B cell (primary cell): ENCODE measurements around the gene MID1IP1. TPM values are rescaled to one million over a fixed set of nuclear protein-coding genes. Genes with fewer than 3 reads are reported as not detected.

Experiments used
- ATAC-seq: fragments of 200-7000 bp; cut with Tn5 transposase; one replicate; pipeline ENCODE4 v1.10.0; 2021; ENCODE audit warnings: low read depth, mild to moderate bottlenecking, moderate number of reproducible peaks, moderate library complexity
- CTCF ChIA-PET: fragments of 350-600 bp; sonication (Branson Sonifier 250); formaldehyde crosslinking; loops from one replicate; lab custom pipeline; 2021; ENCODE audit warnings: antibody characterized with exemption, inconsistent platforms; lab: Charles Lee
- POLR2A ChIA-PET: fragments of 350-600 bp; sonication (Branson Sonifier 250); formaldehyde crosslinking; loops from one replicate; lab custom pipeline; 2021; ENCODE audit warnings: antibody characterized with exemption; lab: Charles Lee
- DNase-seq: peaks from one replicate; pipeline ENCODE4 v3.0.0; 2013
- H2AFZ ChIP-seq: 2 replicates; pipeline ENCODE4 v1.6.1; 2012; ENCODE audit warnings: mild to moderate bottlenecking, low read depth, low read length; ENCODE audit not compliant: insufficient read depth, poor library complexity, severe bottlenecking
- H3K27ac ChIP-seq, 2 donors: 1 replicate in 1 of 2; 2 replicates in 1 of 2; pipeline ENCODE4 v1.5.1; 2012 to 2013; ENCODE audit warnings: low read length in 2 of 2, mild to moderate bottlenecking in 2 of 2, moderate library complexity in 1 of 2
- H3K27me3 ChIP-seq, 4 experiments: fragments of 200-600 bp in 1 of 4; sonication (generic) in 1 of 4; replicated peaks in 1 of 4; 1 replicate in 2 of 4; 2 replicates in 2 of 4; pipeline versions ENCODE4 v1.6.1 to v1.7.0; 2013 to 2016; ENCODE audit warnings: low read length in 3 of 4, mild to moderate bottlenecking in 2 of 4, mixed read lengths in 1 of 4, moderate library complexity in 1 of 4; ENCODE audit not compliant: insufficient read depth in 4 of 4, control insufficient read depth in 3 of 4; ENCODE audit errors: control extremely low read depth in 1 of 4
- H3K36me3 ChIP-seq, 2 experiments: replicated peaks in 1 of 2; 1 replicate in 1 of 2; 2 replicates in 1 of 2; pipeline versions ENCODE4 v1.6.1 to v1.7.1; 2013; ENCODE audit warnings: low read length in 1 of 2; ENCODE audit not compliant: insufficient read depth in 2 of 2, control insufficient read depth in 1 of 2; ENCODE audit errors: control extremely low read depth in 1 of 2, extremely low read depth in 1 of 2
- H3K4me1 ChIP-seq, 2 donors: fragments of 200-600 bp in 1 of 2; sonication (generic) in 1 of 2; 1 replicate in 1 of 2; 2 replicates in 1 of 2; pipeline versions ENCODE4 v1.5.1 to v1.6.1; 2013 to 2017; ENCODE audit warnings: low read length in 2 of 2; ENCODE audit not compliant: control insufficient read depth in 2 of 2, insufficient read depth in 2 of 2
- H3K4me2 ChIP-seq: replicated peaks from 2 replicates; pipeline ENCODE3; 2012; ENCODE audit warnings: mild to moderate bottlenecking, low read depth, low read length; ENCODE audit not compliant: poor library complexity, severe bottlenecking
- H3K4me3 ChIP-seq, 5 experiments: fragments of 200-600 bp in 1 of 5; sonication (generic) in 1 of 5; 1 replicate in 3 of 5; 2 replicates in 2 of 5; pipeline versions ENCODE4 v1.5.1 to v1.7.0; 2011 to 2016; ENCODE audit warnings: low read length in 4 of 5, mild to moderate bottlenecking in 4 of 5, low read depth in 2 of 5, control low read depth in 1 of 5, moderate library complexity in 1 of 5; ENCODE audit not compliant: insufficient read depth in 1 of 5; ENCODE audit errors: control extremely low read depth in 1 of 5, extremely low read depth in 1 of 5
- H3K79me2 ChIP-seq: fragments of 200-600 bp; sonication (generic); one replicate; pipeline ENCODE4 v1.6.0; 2016; ENCODE audit warnings: low read length; ENCODE audit not compliant: control insufficient read depth, insufficient read depth
- H3K9ac ChIP-seq: fragments of 200-600 bp; sonication (generic); 2 replicates; pipeline ENCODE4 v1.6.1; 2017; ENCODE audit warnings: mild to moderate bottlenecking, low read length, moderate library complexity
- H3K9me3 ChIP-seq, 3 donors: one replicate each; pipeline versions ENCODE4 v1.6.1 to v1.7.1; 2013; ENCODE audit warnings: low read length in 2 of 3; ENCODE audit not compliant: control insufficient read depth in 2 of 3, insufficient read depth in 1 of 3; ENCODE audit errors: control extremely low read depth in 1 of 3
- H4K20me1 ChIP-seq: 2 replicates; pipeline ENCODE4 v1.6.0; 2012; ENCODE audit warnings: mild to moderate bottlenecking, low read length; ENCODE audit not compliant: insufficient read depth, control insufficient read depth, poor library complexity, severe bottlenecking
- H3K27ac Mint-ChIP-seq: one replicate; pipeline ENCODE4 v1.8.0; 2021; ENCODE audit warnings: mixed read lengths
- H3K27me3 Mint-ChIP-seq: one replicate; pipeline ENCODE4 v1.8.0; 2021; ENCODE audit warnings: mixed read lengths
- H3K4me1 Mint-ChIP-seq: one replicate; pipeline ENCODE4 v1.8.0; 2021; ENCODE audit warnings: mixed read lengths
- H3K4me3 Mint-ChIP-seq: one replicate; pipeline ENCODE4 v1.8.0; 2021; ENCODE audit warnings: mixed read lengths
- H3K9me3 Mint-ChIP-seq: one replicate; pipeline ENCODE4 v1.8.0; 2022; ENCODE audit warnings: mixed read lengths; ENCODE audit not compliant: insufficient read depth
- CTCF ChIP-seq: fragments of 200-600 bp; IDR thresholded peaks from one replicate; pipeline ENCODE4 v1.8.0; 2022; ENCODE audit warnings: antibody characterized with exemption, mild to moderate bottlenecking
- EZH2 ChIP-seq: IDR thresholded peaks from 2 replicates; pipeline ENCODE4 v1.6.1; 2012; ENCODE audit warnings: borderline replicate concordance, low read depth, mild to moderate bottlenecking, moderate library complexity, low read length; ENCODE audit not compliant: insufficient read depth, poor library complexity, severe bottlenecking
- WGBS: methylation state at CpG from one replicate; pipeline ENCODE4 v1.1.5; 2013; ENCODE audit warnings: missing lambda C conversion rate; ENCODE audit not compliant: insufficient coverage; 5-methylcytosine and 5-hydroxymethylcytosine counted together
- intact Hi-C: fragments of 100-400 bp; cut with micrococcal nuclease; formaldehyde crosslinking; loops from one replicate; pipeline ENCODE4 v1.10.0; 2022
- polyA plus RNA-seq: library from polyadenylated mRNA; depleted of rRNA; stranded (reverse); fragments of >200 nt; gene quantifications from 2 replicates; pipeline ENCODE4 v1.2.3, GENCODE V29; 2012
- total RNA-seq, 2 donors: library from RNA; stranded (reverse); fragments of 120-200 nt in 1 of 2; gene quantifications; 1 replicate in 1 of 2; 2 replicates in 1 of 2; pipeline versions ENCODE4 v1.2.3 to v1.2.4, GENCODE V29; 2013 to 2022

MID1IP1 gene
- total and polyA plus RNA-seq, 2 donors (not counting 1 experiment from before 2014, with no cell fraction given) = 28.2 to 46.2 TPM

- no peaks in the 10 kb centered on the region for H3K27me3 ChIP-seq
- H3K27ac ChIP-seq = no peak overlapping the region
- no peaks in the 10 kb centered on the region for H3K9me3 ChIP-seq
- H3K4me1 ChIP-seq = no peaks in the 10 kb centered on the region
- H3K9me3 Mint-ChIP-seq = no peaks in the 10 kb centered on the region
- no CpG with 5 or more reads among the region's 1 CpG for WGBS
- H3K36me3 ChIP-seq = no peaks in the 10 kb centered on the region
- H3K4me3 ChIP-seq = no peak overlapping the region
- no peaks in the 10 kb centered on the region for H3K27me3 Mint-ChIP-seq
- no peak overlapping the region for H3K9ac ChIP-seq
- no peaks in the 10 kb centered on the region for H4K20me1 ChIP-seq
- H3K27ac Mint-ChIP-seq = no peak overlapping the region
- POLR2A ChIA-PET = no interaction called here
- H3K79me2 ChIP-seq = no peaks in the 10 kb centered on the region
- H3K4me2 ChIP-seq = no peak overlapping the region
- no peak overlapping the region for H3K4me3 Mint-ChIP-seq
- CTCF ChIA-PET = no interaction called here
- intact Hi-C loops = no loop called here
- TF ChIP-seq CTCF = no peak
- TF ChIP-seq EZH2 = no peak
- ATAC-seq = no peak
- H3K4me1 Mint-ChIP-seq = peaks cover 8% of the 10 kb centered on the region
- H2AFZ ChIP-seq = no peak overlapping the region
- DNase-seq = no peak
Measured at GRCh38 chrX:38847903-38848230, 46.6 kb downstream of the MID1IP1 start.

GRCh38 chrX:38848671-38849455 is 47.6 kb downstream of the MID1IP1 start:
- no peak overlapping the region for H3K4me3 Mint-ChIP-seq
- H3K36me3 ChIP-seq = no peaks in the 10 kb centered on the region
- H3K9ac ChIP-seq = no peak overlapping the region
- H4K20me1 ChIP-seq = no peaks in the 10 kb centered on the region
- H3K9me3 ChIP-seq = no peaks in the 10 kb centered on the region
- no peaks in the 10 kb centered on the region for H3K9me3 Mint-ChIP-seq
- POLR2A ChIA-PET = no interaction called here
- H3K27ac Mint-ChIP-seq = no peak overlapping the region
- no peak overlapping the region for H3K4me3 ChIP-seq
- H3K4me1 ChIP-seq = no peaks in the 10 kb centered on the region
- no peaks in the 10 kb centered on the region for H3K79me2 ChIP-seq
- no peak overlapping the region for H2AFZ ChIP-seq
- 83% methylated on average over 1 of the region's 7 CpGs for WGBS
- no peak overlapping the region for H3K27ac ChIP-seq
- H3K27me3 ChIP-seq = no peaks in the 10 kb centered on the region
- no peak for TF ChIP-seq EZH2
- TF ChIP-seq CTCF = no peak
- H3K4me1 Mint-ChIP-seq = peaks cover 8% of the 10 kb centered on the region
- no peak overlapping the region for H3K4me2 ChIP-seq
- CTCF ChIA-PET = no interaction called here
- H3K27me3 Mint-ChIP-seq = no peaks in the 10 kb centered on the region
- intact Hi-C loops = no loop called here
- DNase-seq = no peak
- ATAC-seq = no peak
